Right atrium auricular region (tissue), 2 donors: ENCODE results near the gene HDGF. TPM values are rescaled to one million over a fixed set of nuclear protein-coding genes. Genes with fewer than 3 reads are reported as not detected.

ENCODE experiments used
- DNase-seq: peaks from one replicate; pipeline ENCODE4 v3.0.0-alpha.2; 2019; ENCODE audit warnings: low spot score
- H3K27ac ChIP-seq, 2 donors: fragments of 200-600 bp; sonication (generic); 1 replicate in 1 of 2; 2 replicates in 1 of 2; pipeline ENCODE4 v1.5.1; 2016 to 2019
- H3K27me3 ChIP-seq, 2 donors: fragments of 200-600 bp; sonication (generic); one replicate each; pipeline versions ENCODE4 v1.5.1 to v1.6.0; 2017 to 2019
- H3K36me3 ChIP-seq: fragments of 200-600 bp; sonication (generic); one replicate; pipeline ENCODE4 v1.5.1; 2016
- H3K4me1 ChIP-seq, 2 donors: fragments of 200-600 bp; sonication (generic); one replicate each; pipeline versions ENCODE4 v1.5.1 to v1.6.0; 2017 to 2019
- H3K4me3 ChIP-seq, 2 donors: fragments of 200-600 bp; sonication (generic); 1 replicate in 1 of 2; 2 replicates in 1 of 2; pipeline ENCODE4 v1.5.1; 2017 to 2019; ENCODE audit warnings: mild to moderate bottlenecking in 1 of 2, moderate library complexity in 1 of 2
- H3K9me3 ChIP-seq, 2 donors: fragments of 200-600 bp; sonication (generic); one replicate each; pipeline ENCODE4 v1.5.1; 2019
- total RNA-seq, 2 donors: library from RNA; depleted of rRNA; stranded (reverse); fragments of >200 nt; gene quantifications; one replicate each; pipeline ENCODE4 v1.1.0, GENCODE V29; 2016
- TF ChIP-seq, protein P1 (sequence below), 2 donors: fragments of 200-600 bp; sonication (generic); IDR thresholded peaks; one replicate each; pipeline ENCODE4 v1.5.1; 2019; ENCODE audit warnings: antibody characterized with exemption in 2 of 2

The HDGF gene
- total RNA-seq, 2 donors from 2014 or later, result 110 to 137 TPM

DNA sequence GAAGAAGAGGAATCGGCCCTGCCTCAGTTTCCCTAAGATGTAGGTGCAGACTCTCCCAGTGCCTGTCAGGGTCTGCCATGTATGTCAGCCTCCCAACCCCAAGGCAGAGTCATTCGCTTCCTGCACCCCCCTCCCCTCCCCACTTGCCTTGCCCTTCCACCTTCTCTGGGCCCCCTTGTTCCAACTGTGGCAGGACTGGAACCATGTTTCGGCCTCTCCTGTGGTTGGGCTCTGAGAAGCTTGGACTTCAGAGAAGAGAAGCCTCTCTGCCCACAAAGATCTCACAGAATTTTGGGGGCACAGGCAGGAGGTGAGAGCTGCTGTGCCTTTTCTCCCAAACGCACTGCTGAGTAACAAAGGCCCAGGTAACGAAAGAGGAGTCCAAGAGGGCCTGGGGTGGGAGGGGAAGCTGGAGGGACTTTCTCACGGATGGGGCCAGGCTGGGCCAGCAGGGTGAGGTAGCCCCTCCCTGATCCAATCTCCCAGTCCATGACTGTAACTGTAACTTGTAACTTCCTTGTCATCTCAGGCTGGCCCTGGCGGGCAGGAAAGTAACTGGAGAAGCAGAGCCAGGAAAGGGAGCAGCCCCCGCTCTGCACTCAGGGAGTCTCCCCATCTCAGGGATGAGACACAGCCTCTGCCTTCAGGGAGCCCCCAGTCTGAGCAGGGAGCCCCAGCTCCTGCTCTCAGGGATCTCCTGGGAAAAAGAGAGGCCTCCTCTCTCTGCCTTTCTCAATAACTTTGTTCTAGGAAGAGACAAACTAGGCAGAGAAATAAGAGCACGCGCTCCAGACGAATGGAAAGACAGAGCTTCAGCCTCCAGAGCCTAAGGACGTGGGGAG, 57.4 kb downstream of the HDGF start:
- H3K27me3 ChIP-seq, result peaks cover 0 to 5% of the 10 kb centered on the region in 2 donors
- TF ChIP-seq, protein P1, sequence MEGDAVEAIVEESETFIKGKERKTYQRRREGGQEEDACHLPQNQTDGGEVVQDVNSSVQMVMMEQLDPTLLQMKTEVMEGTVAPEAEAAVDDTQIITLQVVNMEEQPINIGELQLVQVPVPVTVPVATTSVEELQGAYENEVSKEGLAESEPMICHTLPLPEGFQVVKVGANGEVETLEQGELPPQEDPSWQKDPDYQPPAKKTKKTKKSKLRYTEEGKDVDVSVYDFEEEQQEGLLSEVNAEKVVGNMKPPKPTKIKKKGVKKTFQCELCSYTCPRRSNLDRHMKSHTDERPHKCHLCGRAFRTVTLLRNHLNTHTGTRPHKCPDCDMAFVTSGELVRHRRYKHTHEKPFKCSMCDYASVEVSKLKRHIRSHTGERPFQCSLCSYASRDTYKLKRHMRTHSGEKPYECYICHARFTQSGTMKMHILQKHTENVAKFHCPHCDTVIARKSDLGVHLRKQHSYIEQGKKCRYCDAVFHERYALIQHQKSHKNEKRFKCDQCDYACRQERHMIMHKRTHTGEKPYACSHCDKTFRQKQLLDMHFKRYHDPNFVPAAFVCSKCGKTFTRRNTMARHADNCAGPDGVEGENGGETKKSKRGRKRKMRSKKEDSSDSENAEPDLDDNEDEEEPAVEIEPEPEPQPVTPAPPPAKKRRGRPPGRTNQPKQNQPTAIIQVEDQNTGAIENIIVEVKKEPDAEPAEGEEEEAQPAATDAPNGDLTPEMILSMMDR (IDR thresholded peaks at IDR 0.05), result no peak
- no peak for DNase-seq

DNA sequence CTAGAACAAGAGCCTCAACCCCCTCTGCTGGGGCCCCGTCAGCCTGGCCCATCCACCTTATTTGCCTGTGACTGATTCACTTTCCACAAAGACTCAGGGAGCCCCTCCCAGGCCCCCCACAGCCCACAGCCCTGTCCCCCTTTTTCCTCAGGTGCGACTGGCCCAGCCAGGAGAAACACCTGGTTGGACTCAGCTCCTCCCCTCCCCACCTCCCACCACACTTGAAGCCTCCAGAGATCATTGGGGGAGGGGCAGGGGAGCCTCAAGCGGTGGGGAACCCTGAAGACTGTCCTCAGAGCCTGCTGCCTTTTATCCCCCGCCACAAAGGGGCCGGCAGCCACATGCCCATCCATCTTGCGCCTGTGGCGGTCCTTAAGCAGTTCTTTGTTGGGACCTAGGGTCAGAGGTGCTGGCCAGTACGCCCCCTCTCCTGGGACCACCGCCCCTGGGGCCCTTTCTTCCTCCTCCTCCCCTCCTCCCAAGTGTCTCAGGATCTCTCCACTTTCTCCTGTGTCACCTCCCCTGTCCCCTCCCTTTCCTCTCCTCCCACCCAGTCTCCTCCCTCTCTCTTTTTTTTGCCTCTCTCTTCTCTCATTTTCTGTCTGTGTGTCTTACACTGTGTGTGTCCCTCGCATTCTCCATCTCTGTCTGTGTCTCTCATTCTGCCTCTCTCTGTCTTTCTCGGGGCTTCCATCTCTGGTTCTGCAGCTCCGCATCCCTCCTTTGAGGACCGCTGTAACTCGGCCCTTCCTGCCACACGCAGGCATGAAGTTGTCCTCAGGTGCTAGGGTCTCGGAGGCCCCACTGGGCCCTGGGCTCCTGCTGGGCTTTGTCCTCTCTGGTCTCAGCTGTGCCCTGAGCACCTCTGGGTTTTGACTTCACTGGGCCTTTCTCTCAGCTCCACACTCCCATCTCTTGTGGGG, 58.3 kb downstream of the HDGF start:
- TF ChIP-seq, protein P1 (IDR thresholded peaks at IDR 0.05), result no peak
- Histone ChIP-seq H3K4me3 (no peak overlapping the region), H3K36me3 (no peaks in the 10 kb centered on the region), H3K9me3 (no peaks in the 10 kb centered on the region), H3K4me1 (peaks cover 0 to 24% of the 10 kb centered on the region in 2 donors), H3K27me3 (peaks cover 0 to 5% of the 10 kb centered on the region in 2 donors), H3K27ac (no peak overlapping the region)
- no peak for DNase-seq

More for the DNA sequence above, 57.4 kb downstream of the HDGF start:
- Histone ChIP-seq H3K4me1 (peaks cover 0 to 21% of the 10 kb centered on the region in 2 donors), H3K4me3 (no peak overlapping the region), H3K9me3 (no peaks in the 10 kb centered on the region), H3K36me3 (no peaks in the 10 kb centered on the region), H3K27ac (no peak overlapping the region)

DNA sequence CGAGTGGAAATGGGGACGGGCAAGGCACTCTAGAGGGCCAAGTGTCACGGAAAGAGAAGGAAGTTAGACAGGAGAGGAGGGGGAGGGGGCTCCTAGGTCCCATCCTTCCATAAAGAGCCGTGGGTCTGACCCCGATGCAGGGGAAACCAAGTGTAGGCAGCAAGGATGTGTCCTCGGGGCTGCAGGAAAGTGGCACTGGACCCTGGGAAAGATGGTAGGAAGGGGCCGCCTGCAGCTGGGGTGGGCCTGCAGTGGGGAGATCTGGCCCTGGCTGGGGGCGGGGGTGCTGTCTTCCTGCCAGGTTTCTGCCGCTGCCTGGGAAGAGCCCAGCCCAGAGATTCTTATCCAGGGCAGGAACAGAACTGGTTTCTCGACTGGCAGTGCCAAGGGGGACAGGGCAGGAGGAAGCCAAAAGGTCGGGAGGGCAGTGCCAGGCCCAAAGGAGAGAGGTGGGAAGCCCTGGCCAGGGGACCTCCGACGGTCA, 59.0 kb downstream of the HDGF start:
- TF ChIP-seq, protein P1 (IDR thresholded peaks at IDR 0.05), result no peak
- no peak overlapping the region for H3K27ac ChIP-seq
- no peaks in the 10 kb centered on the region for H3K9me3 ChIP-seq
- H3K4me3 ChIP-seq, result no peak overlapping the region
- H3K36me3 ChIP-seq, result no peaks in the 10 kb centered on the region
- DNase-seq, result no peak
- H3K4me1 ChIP-seq, result peaks cover 0 to 24% of the 10 kb centered on the region in 2 donors
- H3K27me3 ChIP-seq, result peaks cover 0 to 5% of the 10 kb centered on the region in 2 donors

Other genes with a start within 250 kb of the HDGF start
- gene IQGAP3, start 179.1 kb downstream of the HDGF start, total RNA-seq, result 1 to 10 TPM in 1 of 2 donors, not detected in 1; 1.0 TPM
- gene TTC24, start 172.0 kb downstream of the HDGF start, total RNA-seq, result not detected
- 10 to 100 TPM; 85.3 to 96.3 TPM for gene NAXE, start 159.9 kb downstream of the HDGF start, total RNA-seq
- 10 to 100 TPM; 12.7 to 14.3 TPM for gene GPATCH4, start 150.2 kb downstream of the HDGF start, total RNA-seq
- 1 to 10 TPM; 1.2 to 1.8 TPM for gene HAPLN2, start 132.3 kb downstream of the HDGF start, total RNA-seq
- gene BCAN, start 109.6 kb downstream of the HDGF start, total RNA-seq, result not detected
- gene NES, start 74.3 kb downstream of the HDGF start, total RNA-seq, result 100 to 1,000 TPM; 134 to 173 TPM
- gene CRABP2, start 46.1 kb downstream of the HDGF start, total RNA-seq, result 1 to 10 TPM in 1 of 2 donors, under 1 TPM in 1; 0.67 to 2.5 TPM
- gene METTL25B, start 23.2 kb downstream of the HDGF start, total RNA-seq, result 10 to 100 TPM in 1 of 2 donors, 1 to 10 TPM in 1; 7.4 to 15.6 TPM
- 10 to 100 TPM; 13.6 to 18.0 TPM for gene ISG20L2, start 22.9 kb downstream of the HDGF start, total RNA-seq
- 10 to 100 TPM; 45.8 to 50.5 TPM for gene MRPL24, start 10.6 kb downstream of the HDGF start, total RNA-seq
- 10 to 100 TPM; 29.8 to 34.3 TPM for gene PRCC, start 15.9 kb upstream of the HDGF start, total RNA-seq
- under 1 TPM; 0.30 to 0.98 TPM for gene SH2D2A, start 65.2 kb upstream of the HDGF start, total RNA-seq
- not detected for gene INSRR, start 107.4 kb upstream of the HDGF start, total RNA-seq
- 1 to 10 TPM in 1 of 2 donors, under 1 TPM in 1; 0.43 to 1.7 TPM for gene NTRK1, start 109.2 kb upstream of the HDGF start, total RNA-seq
- 10 to 100 TPM in 1 of 2 donors, 1 to 10 TPM in 1; 7.9 to 12.5 TPM for gene PEAR1, start 142.0 kb upstream of the HDGF start, total RNA-seq
- not detected for gene LRRC71, start 169.0 kb upstream of the HDGF start, total RNA-seq